Kidney capillary endothelial cell (primary cell): ENCODE results near the gene CSMD2.

Experiments
- DNase-seq: peaks from one replicate; pipeline ENCODE4 v3.0.0-alpha.2; 2018; ENCODE audit warnings: low spot score

The CSMD2 gene

DNA sequence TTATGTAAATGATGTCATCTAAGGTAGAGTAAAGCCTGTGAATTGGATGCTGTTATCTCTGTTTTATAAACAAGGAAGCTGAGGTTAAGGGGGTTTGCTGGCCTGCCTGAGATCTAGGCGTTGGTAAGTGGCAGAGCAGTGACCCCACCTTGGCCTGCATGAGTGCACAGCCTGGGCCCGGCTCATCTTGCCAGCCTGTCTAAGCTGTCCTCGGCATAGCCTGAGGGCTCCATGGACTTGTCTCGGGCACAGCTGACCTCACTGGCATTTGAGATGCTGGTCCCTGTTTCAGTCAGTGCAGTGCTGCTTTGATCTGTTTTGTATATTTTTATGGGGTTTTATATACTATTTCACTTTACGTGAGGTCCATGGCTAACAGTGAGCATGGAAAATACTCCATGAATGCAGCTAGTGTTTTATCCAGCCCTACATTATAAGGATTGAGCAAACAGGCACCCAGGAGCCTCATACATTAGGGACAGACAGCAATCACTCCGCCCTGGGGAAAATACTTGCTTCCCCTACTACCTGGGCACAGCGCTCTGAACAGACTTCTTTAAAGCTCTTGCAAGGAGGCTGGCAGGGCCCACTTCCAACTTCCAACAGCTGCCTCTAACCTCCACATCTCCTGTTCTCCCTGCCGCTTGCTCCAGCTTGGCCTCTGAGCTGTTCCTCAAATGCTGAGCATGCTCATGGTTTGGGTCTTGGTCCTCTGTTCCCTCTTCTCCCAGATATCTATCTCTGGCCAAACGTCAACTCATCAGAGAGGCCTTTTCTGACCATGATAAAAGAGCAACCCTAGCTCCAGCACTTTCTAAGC lies 451.8 kb downstream of the CSMD2 start:
- DNase-seq = no peak

DNA sequence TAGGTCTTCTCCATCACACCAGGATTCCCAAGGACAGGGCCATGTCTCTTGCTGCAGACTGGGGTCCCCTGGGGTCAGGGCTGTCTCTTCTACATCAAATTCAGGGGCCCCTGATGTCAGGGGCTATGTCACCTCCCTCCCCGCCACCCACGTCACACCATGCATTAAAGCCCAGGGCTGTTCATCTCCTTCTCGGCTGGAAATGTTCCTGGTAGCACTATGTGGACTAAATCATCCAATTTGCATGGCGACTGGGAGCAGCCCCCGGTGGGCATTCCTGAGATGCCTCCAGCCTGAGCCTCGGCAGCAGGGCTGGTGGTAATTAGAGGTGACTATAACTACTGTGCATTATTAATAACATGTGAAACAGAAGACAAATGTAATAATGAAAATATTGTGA lies 452.8 kb downstream of the CSMD2 start:
- no peak for DNase-seq

DNA sequence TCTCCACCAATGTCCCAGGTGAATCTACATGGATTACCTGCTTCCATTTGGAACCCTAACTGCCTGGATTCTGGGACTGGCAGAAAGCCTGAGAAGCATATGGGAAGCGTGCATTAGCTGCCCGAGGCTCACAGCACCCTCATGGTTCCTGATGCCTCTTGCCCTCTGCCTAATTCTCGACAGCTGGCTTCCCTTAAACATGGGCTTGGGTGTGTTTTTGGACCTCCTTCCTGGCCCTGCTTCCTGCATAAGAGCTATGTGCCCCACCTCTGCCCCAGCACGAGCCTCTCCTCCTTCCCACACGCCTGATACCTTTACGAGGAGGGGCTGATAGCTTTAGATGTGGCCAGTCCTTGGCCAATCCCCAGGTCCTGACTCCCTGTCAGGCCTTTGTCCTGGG lies 453.5 kb downstream of the CSMD2 start:
- DNase-seq = no peak

DNA sequence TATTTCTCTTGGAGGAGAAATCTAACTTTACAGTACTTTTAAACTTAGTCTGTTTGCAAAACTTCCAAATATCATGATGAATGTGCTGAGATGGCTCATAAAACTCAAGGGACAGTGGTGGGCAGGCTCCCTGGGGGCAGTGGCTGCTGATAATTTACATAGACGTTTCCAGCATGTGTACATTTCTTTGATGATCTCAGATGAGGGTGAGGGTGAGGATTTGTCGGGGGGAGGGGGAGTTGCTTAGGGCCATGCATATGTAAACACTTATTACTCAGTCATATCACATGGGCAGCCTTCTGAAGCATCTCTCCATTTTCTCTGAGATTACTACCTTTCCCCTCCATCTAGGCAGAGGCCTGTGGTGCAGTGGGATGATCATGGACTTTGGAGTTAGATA lies 454.1 kb downstream of the CSMD2 start:
- DNase-seq = no peak

DNA sequence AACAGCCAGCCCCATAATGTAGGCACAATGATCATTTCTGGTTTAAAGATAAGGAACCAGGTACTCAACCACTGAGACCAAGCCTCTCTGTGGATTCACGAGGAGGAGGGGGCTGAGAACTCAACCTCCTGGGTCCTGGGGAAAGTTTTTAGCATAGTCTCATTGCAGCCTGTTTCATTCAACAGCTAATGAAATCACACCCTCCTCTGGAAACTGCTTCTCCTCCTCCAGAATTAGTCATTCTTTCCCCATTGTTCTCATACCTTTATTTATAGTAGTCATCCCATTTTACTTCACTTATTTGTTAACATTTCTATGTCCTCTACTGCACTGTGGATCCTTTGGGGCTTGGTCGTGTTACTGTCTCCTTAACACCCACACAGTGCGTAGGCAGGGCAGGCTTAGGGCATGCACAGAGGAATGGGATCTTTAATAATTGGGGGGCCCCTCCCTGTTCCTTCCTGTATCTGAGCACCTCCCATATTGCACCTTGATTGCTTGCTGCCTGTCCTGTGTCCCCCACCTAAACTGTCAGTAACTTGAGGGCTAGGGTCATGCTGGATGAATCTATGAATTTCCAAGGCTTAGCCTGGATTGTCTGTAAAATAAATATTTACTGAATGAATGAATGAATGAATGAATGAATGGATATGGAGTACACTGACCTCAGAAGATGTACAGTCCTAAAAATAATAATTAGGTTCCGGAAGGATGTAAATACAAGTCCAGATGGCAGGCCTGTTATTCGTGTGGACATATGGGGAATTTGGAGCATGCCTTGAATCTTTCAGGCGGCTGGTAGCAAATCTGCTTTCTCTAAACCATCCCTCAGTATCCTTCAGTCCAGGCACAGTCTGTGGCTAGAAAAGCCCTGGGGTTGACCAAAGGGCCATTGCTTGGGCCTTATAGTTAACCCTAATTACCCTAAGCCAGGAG lies 455.0 kb downstream of the CSMD2 start:
- DNase-seq = no peak

DNA sequence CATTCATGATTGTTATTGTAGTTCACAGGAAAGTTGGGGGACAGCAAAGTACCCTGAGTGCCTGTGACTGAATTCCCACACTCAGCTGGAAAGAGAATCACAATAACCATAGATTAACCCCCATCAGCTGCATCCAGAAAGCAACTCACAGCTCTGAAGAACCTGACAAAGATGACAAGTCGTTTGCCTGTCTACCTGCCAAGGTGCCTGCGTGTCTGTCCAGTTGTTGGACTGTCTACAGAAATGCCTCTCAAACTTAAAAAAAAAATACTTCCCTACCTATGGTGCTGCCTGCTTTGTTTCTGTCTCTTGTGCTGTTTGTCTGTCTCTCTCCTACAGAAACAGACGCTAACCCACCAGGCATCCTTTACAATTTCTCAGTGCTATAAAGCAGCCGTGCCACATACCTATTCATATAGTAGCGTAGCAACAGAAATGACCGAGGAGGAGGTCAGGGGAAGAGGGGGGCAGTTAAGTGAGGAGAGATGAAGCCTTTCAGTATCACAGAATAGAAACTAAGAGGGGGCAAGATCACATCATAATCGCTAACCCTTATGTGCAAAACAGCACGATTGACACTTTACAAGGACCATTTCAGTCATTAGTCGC lies 455.8 kb downstream of the CSMD2 start:
- no peak for DNase-seq

DNA sequence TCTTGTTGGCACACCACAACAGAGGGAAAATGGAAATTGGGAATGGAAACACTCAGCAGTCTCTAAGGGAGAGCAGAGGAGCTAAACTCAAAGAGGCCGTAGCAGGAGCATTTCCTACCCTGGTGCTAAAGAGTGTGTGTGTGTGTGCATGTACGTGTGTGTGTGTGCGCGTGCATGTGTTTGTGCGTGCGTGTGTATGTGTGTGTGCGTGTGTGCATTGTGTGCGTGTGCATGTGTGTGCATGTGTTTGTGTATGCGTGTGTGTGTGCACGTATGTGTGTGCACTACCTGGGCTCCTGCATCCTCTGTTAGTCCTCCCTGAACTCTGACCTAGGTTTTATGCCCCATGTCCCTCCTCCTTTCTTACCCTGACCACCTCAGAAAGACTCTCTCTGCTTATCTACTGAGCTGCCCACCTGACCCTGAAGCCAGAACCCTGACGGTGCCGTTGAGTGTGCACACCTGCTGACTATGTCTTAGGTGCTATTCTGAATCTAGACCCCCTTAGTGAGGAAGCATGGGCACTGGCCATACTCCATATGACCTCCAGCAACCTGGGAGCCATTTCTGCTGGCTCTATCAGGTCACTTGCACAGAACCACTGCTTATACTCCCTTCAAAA lies 458.3 kb downstream of the CSMD2 start:
- no peak for DNase-seq

DNA sequence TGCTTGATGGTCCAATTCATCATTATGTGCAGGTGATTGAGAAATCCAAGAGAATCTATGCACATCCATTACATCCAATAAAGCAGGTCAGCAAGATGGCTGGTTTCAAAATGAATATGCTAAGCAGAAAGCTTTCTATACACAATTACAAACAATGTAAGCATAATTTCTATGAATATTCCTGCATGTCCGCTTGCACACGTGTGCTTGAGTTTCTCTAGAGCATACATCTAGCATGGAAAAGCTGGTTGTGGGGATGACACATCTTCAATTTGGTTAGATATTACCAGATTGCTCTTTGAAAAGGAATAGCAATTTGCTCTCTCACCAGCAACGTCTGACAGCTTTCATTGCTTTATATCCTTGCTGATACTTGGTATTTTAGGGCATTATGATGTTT lies 461.6 kb downstream of the CSMD2 start:
- no peak for DNase-seq

DNA sequence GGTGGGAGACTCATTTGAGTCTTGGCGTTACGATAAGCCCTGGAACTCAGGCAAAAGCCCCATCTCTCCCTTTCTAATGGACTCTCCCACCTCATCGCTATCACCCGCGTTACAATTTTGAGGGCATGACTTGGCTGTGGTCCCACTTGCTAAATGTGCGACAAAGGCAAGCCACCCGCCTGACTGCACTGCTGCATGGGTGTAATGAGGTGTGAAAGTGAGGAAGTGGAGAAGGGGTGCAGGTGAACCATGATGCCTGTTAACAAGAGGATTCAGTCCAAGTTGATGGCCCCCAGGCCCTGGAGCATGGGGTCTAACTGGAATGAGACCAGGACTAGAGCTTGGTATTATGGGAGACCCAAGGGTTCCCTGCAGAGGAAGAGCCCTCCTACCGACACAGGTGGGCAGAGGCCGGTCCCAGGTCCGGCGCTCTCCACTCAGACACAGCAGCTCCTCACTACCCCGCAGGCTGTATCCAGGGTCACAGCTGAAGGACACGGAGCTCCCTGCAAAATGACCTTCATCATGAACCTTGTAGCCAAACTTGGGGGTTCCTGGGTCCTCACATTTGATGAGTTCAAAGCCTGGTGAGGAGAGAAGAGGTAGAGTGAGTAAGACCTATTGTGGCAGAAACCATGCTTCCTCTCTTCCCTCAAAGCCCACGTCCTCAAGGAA lies 466.5 kb downstream of the CSMD2 start:
- no peak for DNase-seq

DNA sequence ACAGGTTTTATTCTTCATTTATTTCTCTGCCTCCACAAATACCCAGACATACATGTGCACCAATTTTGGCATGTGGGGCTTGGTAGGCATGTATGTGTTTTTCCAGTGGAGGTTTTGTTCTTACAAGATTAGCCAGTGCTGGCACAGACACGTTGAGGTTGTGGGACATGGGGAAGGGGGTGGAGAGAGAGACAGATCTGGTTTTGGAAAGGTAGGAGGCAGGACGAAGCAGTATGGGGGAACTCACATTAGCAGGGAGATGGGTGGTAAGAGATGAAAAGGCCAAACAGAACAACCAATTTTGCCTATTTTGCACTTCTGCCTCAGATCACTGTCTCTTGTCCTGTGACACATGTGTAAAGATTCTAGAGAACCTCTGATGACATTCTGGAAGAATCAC lies 467.2 kb downstream of the CSMD2 start:
- DNase-seq = no peak

DNA sequence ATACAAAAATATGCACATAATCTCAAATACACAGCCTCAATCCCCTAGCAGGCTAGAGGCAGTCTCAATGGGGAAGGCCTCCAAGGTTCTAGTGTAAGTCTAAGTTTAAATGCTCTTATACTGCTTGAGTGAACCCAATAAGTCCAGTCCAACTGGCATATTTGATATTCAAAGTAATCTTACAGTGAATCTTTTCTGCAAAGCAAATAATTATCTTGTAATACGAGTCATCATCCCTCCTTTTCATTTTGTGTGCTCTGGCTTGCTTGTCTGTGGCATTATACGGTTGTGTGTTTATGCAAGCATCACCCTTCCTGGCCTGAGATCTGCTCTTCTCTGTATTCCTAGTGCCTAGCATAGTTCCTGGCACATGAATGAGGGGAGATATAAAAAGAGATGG lies 468.1 kb downstream of the CSMD2 start:
- no peak for DNase-seq

DNA sequence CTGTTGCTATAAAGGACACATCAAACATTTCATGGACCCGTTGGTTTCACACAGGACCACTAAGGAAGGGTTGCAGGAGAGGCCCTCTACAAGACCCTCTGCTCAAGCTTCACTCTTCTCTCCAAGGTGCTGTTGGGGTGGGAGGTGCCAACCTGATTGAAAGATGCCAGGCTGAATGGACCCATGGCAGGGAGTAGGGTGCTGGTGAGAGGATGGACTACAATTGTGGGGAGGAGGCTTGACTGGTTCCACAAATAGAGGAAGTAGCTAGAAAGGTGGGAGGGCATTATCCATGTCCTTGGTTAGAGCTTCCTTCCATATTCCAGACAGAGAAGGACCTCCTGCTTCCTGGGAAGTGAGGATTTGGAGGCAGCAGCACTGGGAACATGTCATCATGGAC lies 468.7 kb downstream of the CSMD2 start:
- no peak for DNase-seq

DNA sequence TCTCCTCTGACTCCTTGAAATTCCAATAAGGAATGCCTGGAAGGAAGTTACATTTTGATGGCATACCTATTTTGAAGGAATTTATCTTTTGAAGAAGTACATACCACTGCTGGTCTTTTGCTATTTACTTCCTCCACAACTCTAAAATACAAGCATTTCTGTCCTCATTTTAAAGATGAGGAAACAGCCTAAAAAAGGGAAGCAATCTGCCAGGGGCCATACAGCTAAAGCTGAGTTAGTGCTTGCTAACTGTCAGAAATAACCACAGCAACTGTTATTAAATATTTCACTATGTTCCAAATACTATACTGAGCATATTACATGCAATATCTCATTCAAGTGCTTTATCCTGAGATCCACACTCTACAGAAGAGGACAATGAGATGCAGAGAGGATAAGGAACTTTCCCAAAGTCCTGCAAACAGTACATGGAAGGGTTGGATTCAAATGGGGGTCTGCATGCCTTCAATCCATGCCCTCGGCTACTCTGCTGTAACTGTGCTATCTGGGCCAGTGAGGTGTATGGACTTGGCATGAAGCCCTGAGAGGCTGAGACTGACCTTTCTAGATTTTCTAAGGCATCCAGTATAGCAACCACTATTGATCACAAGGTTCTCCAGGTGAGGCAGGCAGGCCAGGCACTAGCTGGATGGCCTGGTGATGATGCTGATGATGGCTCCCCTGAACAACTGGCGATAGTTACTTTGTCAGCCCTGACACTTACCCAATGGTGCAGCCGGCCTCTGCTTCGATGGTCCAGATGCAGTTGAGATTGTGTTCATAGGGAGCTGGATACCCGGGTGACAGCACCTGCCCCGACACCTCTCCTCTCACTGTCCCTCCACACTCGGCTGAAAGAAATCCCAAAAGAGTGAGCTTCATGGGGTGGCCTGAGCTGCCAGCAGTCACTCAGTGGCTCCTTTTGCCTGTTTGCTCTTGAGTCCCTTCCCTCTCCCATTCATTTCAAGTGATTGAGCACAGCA lies 472.5 kb downstream of the CSMD2 start:
- no peak for DNase-seq

DNA sequence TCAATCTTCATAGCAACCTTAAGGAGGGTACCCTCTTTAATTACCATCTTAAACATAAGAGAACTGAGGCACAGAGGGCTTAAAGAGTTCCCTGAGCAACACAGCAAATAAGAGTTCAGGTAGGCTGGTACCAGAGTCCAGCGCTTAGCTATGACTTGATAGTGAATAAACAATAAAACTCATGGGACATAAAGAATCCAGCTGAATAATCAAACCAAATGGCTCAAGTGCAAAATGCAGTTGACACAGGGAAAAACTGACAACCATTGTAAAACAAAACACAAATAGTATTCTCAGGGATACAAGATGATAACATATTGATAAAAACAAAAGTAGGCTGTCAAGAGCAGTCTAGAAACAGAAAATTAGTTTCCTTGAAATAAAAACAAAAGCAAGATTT lies 478.0 kb downstream of the CSMD2 start:
- no peak for DNase-seq

DNA sequence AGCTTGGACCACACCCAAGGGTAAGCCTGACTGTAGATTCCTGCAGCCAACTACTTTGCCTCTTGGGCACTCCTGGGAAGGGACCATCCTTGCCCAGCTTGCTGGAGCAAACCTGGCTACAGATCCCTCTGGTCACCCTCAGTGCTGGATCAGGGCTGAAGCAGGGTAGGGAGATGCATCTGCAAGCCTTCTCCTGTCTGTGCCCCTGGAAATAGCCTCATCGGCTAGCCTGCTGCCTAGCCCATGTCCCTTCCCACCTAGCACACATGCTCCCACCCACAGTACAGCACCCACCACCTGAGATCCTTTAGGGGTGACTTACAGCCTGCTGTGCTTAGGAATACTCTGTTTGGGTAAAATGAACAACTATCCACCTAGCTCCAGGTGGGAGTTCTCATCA lies 478.5 kb downstream of the CSMD2 start:
- no peak for DNase-seq

DNA sequence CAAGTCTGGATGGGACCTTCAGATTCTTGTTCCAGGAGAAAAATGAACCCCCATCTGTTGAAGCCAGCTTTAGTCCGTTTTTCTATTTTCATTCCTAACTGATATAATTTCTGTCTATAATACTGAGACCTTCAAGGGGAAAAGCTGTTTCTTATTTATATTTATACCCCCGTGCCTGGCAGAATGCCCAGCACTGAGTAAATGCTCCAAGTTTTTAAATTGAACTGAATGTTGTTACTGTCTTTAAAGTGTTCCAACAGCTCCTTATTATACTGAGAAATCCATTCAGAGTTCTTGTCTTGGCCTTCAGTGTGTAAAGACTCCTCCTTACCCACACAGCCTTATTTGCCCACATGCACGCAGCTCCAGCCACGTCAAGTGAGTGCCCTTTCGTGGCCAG lies 479.8 kb downstream of the CSMD2 start:
- DNase-seq = no peak

DNA sequence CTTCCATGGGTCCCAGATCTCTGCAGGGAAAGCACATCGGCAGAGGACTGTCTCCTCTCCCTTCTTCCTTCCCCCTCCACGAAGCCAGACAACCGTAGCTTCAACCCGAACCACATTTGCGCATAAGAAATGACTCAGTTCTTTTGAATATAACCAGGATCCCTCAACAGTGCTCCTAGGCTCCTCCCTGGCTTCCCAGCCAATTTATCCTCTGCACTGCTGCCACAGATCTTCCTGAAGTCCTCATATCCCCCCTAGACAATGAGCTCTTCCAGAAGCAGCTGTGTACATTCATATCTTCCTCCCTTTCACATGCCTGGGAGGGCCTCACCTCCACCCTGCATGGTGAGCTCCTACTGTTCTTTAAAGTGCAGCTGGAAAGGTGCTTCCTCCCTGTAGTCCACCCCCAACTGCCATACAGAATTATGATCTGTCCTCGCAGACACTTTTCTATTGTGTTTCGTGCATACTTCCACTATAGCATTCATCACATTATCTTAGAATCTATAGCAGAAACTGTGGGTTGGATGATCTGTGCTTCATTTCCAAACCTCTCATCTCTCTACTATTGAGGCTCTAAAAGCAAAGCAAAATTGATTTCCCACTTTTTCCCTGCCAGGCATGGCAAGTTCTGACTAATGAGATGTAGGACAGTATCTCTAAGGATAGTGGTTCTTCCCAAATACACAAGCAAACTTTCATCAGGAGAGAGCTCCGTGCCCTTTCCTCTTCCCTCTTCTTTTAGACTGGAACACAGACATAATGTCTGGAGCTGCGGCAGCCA lies 480.4 kb downstream of the CSMD2 start:
- DNase-seq = no peak

DNA sequence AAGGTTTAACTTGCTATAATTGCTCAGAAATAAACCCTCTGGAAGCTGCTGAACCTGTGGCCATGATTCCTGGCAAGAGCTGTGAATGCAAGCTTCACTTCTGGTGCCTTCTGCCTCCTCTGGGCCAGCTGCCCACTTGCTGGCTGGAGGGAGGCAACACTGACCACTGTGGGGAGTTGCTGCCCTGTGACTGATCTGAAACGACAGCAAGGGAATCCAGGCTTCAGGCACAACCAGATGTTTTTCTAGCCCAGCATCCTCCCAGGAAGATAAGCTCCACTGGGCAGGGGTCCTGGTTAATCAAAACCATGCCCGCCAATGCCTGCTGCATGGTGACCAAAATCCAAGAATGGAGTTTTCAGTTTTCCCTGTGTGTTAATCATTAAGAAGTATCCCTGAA lies 481.1 kb downstream of the CSMD2 start:
- no peak for DNase-seq

DNA sequence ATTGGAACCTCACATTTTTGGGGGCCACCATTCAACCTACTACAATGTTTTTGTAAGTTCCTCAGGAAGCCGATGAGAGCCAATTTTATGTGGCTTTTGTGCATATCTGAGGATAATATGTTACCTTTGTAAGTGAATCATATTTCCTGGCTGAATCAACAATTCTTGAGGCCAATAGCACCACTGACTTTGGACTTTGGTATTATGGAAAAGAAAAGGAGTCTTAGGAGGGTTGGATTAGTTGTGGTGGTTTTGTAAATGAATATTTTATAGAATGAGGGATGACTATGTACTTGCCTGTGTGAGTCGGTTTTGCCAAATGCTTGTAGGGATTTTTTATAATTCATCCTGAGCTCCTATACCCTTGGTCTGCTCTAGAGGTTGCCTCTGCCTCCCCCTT lies 482.7 kb downstream of the CSMD2 start:
- no peak for DNase-seq
